H1 (cell line): ENCODE data around the gene SPDEF. TPM values are rescaled to one million over a fixed set of nuclear protein-coding genes. Genes with fewer than 3 reads are reported as not detected.
A peak's percentile ranks its signal among the peaks of the same experiment; 100 is the strongest.

ENCODE experiments used
- CTCF ChIA-PET: fragments of 300-600 bp; sonication (Branson Sonifier 250); formaldehyde crosslinking; loops from one replicate; lab custom pipeline; 2021; ENCODE audit not compliant: partially characterized antibody; lab: Charles Lee
- POLR2A ChIA-PET: fragments of 300-600 bp; sonication (Branson Sonifier 250); formaldehyde crosslinking; loops from one replicate; lab custom pipeline; 2021; ENCODE audit warnings: inconsistent platforms; ENCODE audit not compliant: partially characterized antibody; lab: Charles Lee
- DNase-seq, 2 experiments: peaks; one replicate each; pipeline versions ENCODE4 v3.0.0 to v3.0.0-alpha.2; 2010 to 2022; ENCODE audit warnings: low spot score in 2 of 2, low read depth in 1 of 2, mixed read lengths in 1 of 2
- FAIRE-seq: peaks from 2 replicates; lab custom pipeline; 2011; peaks lifted over from hg19 to GRCh38; lab: Jason Lieb, UNC
- H2AFZ ChIP-seq: 2 replicates; pipeline ENCODE4 v1.8.1; 2012; ENCODE audit warnings: low read length, inconsistent platforms
- H2AK5ac ChIP-seq: 2 replicates; pipeline ENCODE4 v1.6.1; 2013; ENCODE audit warnings: low read depth, low read length
- H2BK120ac ChIP-seq: replicated peaks from 2 replicates; pipeline ENCODE3; 2013; ENCODE audit warnings: low read depth, low read length, inconsistent platforms
- H2BK12ac ChIP-seq: 2 replicates; pipeline ENCODE4 v1.6.1; 2013; ENCODE audit warnings: low read depth, low read length
- H2BK15ac ChIP-seq: 2 replicates; pipeline ENCODE4 v1.6.1; 2013; ENCODE audit warnings: low read length
- H2BK20ac ChIP-seq: 2 replicates; pipeline ENCODE4 v1.6.1; 2013; ENCODE audit warnings: low read length
- H2BK5ac ChIP-seq: 2 replicates; pipeline ENCODE4 v1.6.1; 2013; ENCODE audit warnings: low read depth, low read length
- H3K14ac ChIP-seq: 2 replicates; pipeline ENCODE4 v1.6.1; 2013; ENCODE audit warnings: inconsistent platforms; ENCODE audit not compliant: insufficient read length
- H3K18ac ChIP-seq: 2 replicates; pipeline ENCODE4 v1.6.1; 2013; ENCODE audit warnings: low read length; ENCODE audit errors: extremely low read depth
- H3K23ac ChIP-seq: 2 replicates; pipeline ENCODE4 v1.6.1; 2013; ENCODE audit warnings: inconsistent platforms; ENCODE audit not compliant: insufficient read length
- H3K23me2 ChIP-seq: 2 replicates; pipeline ENCODE4 v1.6.1; 2013; ENCODE audit warnings: low read depth, low read length
- H3K27ac ChIP-seq: 2 replicates; pipeline ENCODE4 v1.6.1; 2011; ENCODE audit warnings: low read depth, low read length, inconsistent platforms
- H3K27me3 ChIP-seq, 4 experiments: replicated peaks in 1 of 4; 1 replicate in 1 of 4; 2 replicates in 3 of 4; pipeline versions ENCODE4 v1.6.1 to v1.8.1; 2011 to 2013; ENCODE audit warnings: low read length in 3 of 4, mild to moderate bottlenecking in 3 of 4, inconsistent platforms in 2 of 4, mixed read lengths in 2 of 4, moderate library complexity in 1 of 4; ENCODE audit not compliant: control insufficient read depth in 3 of 4, insufficient read depth in 3 of 4; ENCODE audit errors: extremely low read depth in 1 of 4
- H3K36me3 ChIP-seq, 4 experiments: 2 replicates each; pipeline versions ENCODE4 v1.6.1 to v1.8.1; 2011 to 2013; ENCODE audit warnings: mild to moderate bottlenecking in 4 of 4, low read length in 3 of 4, moderate library complexity in 2 of 4, control low read depth in 1 of 4, inconsistent platforms in 1 of 4; ENCODE audit not compliant: insufficient read depth in 4 of 4, control insufficient read depth in 2 of 4
- H3K4ac ChIP-seq: replicated peaks from 2 replicates; pipeline ENCODE3; 2013; ENCODE audit warnings: low read length, low read depth, mixed read lengths, inconsistent platforms; ENCODE audit not compliant: insufficient read length
- H3K4me1 ChIP-seq, 4 experiments: replicated peaks in 1 of 4; 1 replicate in 1 of 4; 2 replicates in 3 of 4; pipeline versions ENCODE4 v1.6.1 to v1.8.1; 2011 to 2013; ENCODE audit warnings: low read length in 3 of 4, inconsistent platforms in 2 of 4, mixed read lengths in 1 of 4; ENCODE audit not compliant: insufficient read depth in 4 of 4, control insufficient read depth in 3 of 4
- H3K4me2 ChIP-seq, 2 experiments: 2 replicates each; pipeline versions ENCODE4 v1.6.1 to v1.8.1; 2011 to 2013; ENCODE audit warnings: low read depth in 2 of 2, low read length in 2 of 2, control low read depth in 1 of 2, inconsistent platforms in 1 of 2, mild to moderate bottlenecking in 1 of 2; ENCODE audit not compliant: insufficient read depth in 1 of 2
- H3K4me3 ChIP-seq, 4 experiments: fragments of 200-600, 300-600 bp in 1 of 4; sonication (generic), shearing (Covaris generic), sonication (Bioruptor Twin) in 1 of 4; 2 replicates each; pipeline versions ENCODE4 v1.5.1 to v1.8.1; 2011 to 2016; ENCODE audit warnings: low read length in 4 of 4, low read depth in 3 of 4, control low read depth in 2 of 4, inconsistent platforms in 2 of 4, mild to moderate bottlenecking in 2 of 4, mixed read lengths in 1 of 4, moderate library complexity in 1 of 4; ENCODE audit not compliant: insufficient read depth in 2 of 4; ENCODE audit errors: extremely low read depth in 1 of 4
- H3K56ac ChIP-seq: replicated peaks from 2 replicates; pipeline ENCODE3; 2013; ENCODE audit warnings: low read depth, mild to moderate bottlenecking, mixed read lengths, low read length, inconsistent platforms; ENCODE audit not compliant: insufficient read length
- H3K79me1 ChIP-seq: 2 replicates; pipeline ENCODE4 v1.6.1; 2013; ENCODE audit warnings: low read depth, low read length, control low read depth
- H3K79me2 ChIP-seq, 2 experiments: 2 replicates each; pipeline versions ENCODE4 v1.6.1 to v1.8.1; 2012 to 2013; ENCODE audit warnings: low read length in 2 of 2, mild to moderate bottlenecking in 2 of 2, inconsistent platforms in 1 of 2; ENCODE audit not compliant: insufficient read depth in 2 of 2, control insufficient read depth in 1 of 2
- H3K9ac ChIP-seq, 4 experiments: replicated peaks in 1 of 4; 1 replicate in 1 of 4; 2 replicates in 3 of 4; pipeline versions ENCODE4 v1.6.1 to v1.8.1; 2011 to 2013; ENCODE audit warnings: low read depth in 3 of 4, low read length in 3 of 4, control low read depth in 2 of 4, mild to moderate bottlenecking in 2 of 4, moderate library complexity in 2 of 4, inconsistent platforms in 1 of 4; ENCODE audit errors: extremely low read depth in 1 of 4
- H3K9me3 ChIP-seq, 2 experiments: 2 replicates each; pipeline versions ENCODE4 v1.6.1 to v1.8.1; 2012 to 2013; ENCODE audit warnings: mild to moderate bottlenecking in 2 of 2, moderate library complexity in 2 of 2, control low read depth in 1 of 2, inconsistent platforms in 1 of 2, low read depth in 1 of 2, low read length in 1 of 2, mixed read lengths in 1 of 2; ENCODE audit not compliant: insufficient read depth in 2 of 2
- H4K20me1 ChIP-seq, 2 experiments: replicated peaks in 1 of 2; 2 replicates each; pipeline versions ENCODE3 to v1.8.1; 2011 to 2013; ENCODE audit warnings: inconsistent platforms in 2 of 2, low read length in 2 of 2, mild to moderate bottlenecking in 1 of 2; ENCODE audit not compliant: insufficient read depth in 2 of 2, control insufficient read depth in 1 of 2
- H4K5ac ChIP-seq: 2 replicates; pipeline ENCODE4 v1.6.1; 2013; ENCODE audit warnings: low read length, low read depth, mixed read lengths, inconsistent platforms; ENCODE audit not compliant: insufficient read length
- H4K8ac ChIP-seq: 2 replicates; pipeline ENCODE4 v1.8.0; 2013; ENCODE audit warnings: mild to moderate bottlenecking, moderate library complexity, low read length, inconsistent platforms; ENCODE audit not compliant: insufficient read depth; ENCODE audit errors: extremely low read depth
- H4K91ac ChIP-seq: replicated peaks from 2 replicates; pipeline ENCODE3; 2013; ENCODE audit warnings: low read length, mixed read lengths, inconsistent platforms; ENCODE audit not compliant: insufficient read length
- BCL11A ChIP-seq, 2 experiments: IDR thresholded peaks; one replicate each; pipeline ENCODE4 v1.6.1; 2011; ENCODE audit warnings: low read depth in 2 of 2, low read length in 2 of 2, mild to moderate bottlenecking in 2 of 2
- CHD1 ChIP-seq: IDR thresholded peaks from 2 replicates; pipeline ENCODE4 v1.6.1; 2012; ENCODE audit warnings: low read depth, low read length, improper control_type of control experiment
- CHD2 ChIP-seq: IDR thresholded peaks from 2 replicates; pipeline ENCODE4 v1.6.1; 2012; ENCODE audit warnings: low read length, improper control_type of control experiment
- GTF2F1 ChIP-seq: IDR thresholded peaks from 2 replicates; pipeline ENCODE4 v1.6.1; 2012; ENCODE audit warnings: low read depth, low read length, improper control_type of control experiment, borderline replicate concordance
- HDAC2 ChIP-seq, 2 experiments: fragments of 300-600 bp in 1 of 2; sonication (generic) in 1 of 2; IDR thresholded peaks; 2 replicates each; pipeline ENCODE4 v1.6.1; 2011 to 2012; ENCODE audit warnings: low read depth in 2 of 2, low read length in 2 of 2, mild to moderate bottlenecking in 2 of 2, moderate library complexity in 2 of 2, borderline replicate concordance in 1 of 2, inconsistent platforms in 1 of 2
- RAD21 ChIP-seq, 2 experiments: IDR thresholded peaks in 1 of 2; conservative IDR thresholded peaks in 1 of 2; 2 replicates each; pipeline ENCODE4 v1.6.1; 2011; ENCODE audit warnings: low read depth in 2 of 2, low read length in 2 of 2, improper control_type of control experiment in 1 of 2, inconsistent platforms in 1 of 2, mild to moderate bottlenecking in 1 of 2, moderate library complexity in 1 of 2
- RNF2 ChIP-seq: fragments of 200-900, 300-1000 bp; sonication (generic); IDR thresholded peaks from 2 replicates; pipeline ENCODE4 v1.7.1; 2016; ENCODE audit warnings: borderline replicate concordance, low read depth, mild to moderate bottlenecking, antibody characterized with exemption, low read length; ENCODE audit not compliant: poor library complexity, severe bottlenecking; ENCODE audit errors: missing control alignments
- SP1 ChIP-seq: IDR thresholded peaks from 2 replicates; pipeline ENCODE4 v1.6.1; 2011; ENCODE audit warnings: low read depth, low read length
- SP4 ChIP-seq: IDR thresholded peaks from 2 replicates; pipeline ENCODE4 v1.6.1; 2012; ENCODE audit warnings: low read length, inconsistent platforms
- ZNF274 ChIP-seq: IDR thresholded peaks from 2 replicates; pipeline ENCODE4 v1.7.0; 2012; ENCODE audit warnings: low read length, borderline replicate concordance; ENCODE audit errors: extremely low read depth
- WGBS, 2 experiments: shearing (Covaris generic) in 1 of 2; methylation state at CpG; one replicate each; pipeline versions ENCODE4 v1.1.6 to v1.1.7; 2013 to 2015; ENCODE audit warnings: low lambda C conversion rate in 2 of 2, mixed read lengths in 2 of 2, inconsistent platforms in 1 of 2, low coverage in 1 of 2, missing lambda C conversion rate in 1 of 2; ENCODE audit not compliant: insufficient replicate concordance in 2 of 2, insufficient coverage in 1 of 2, insufficient read length in 1 of 2; ENCODE audit errors: extremely low coverage in 1 of 2, missing lambda C conversion rate in 1 of 2; 5-methylcytosine and 5-hydroxymethylcytosine counted together
- polyA plus RNA-seq, 7 experiments: library from polyadenylated mRNA; depleted of rRNA in 3 of 7; stranded (reverse) in 5 of 7; unstranded in 2 of 7; fragments of >200 nt in 5 of 7; fragments of 200-250 nt in 2 of 7; gene quantifications; 1 replicate in 5 of 7; 2 replicates in 1 of 7; 4 replicates in 1 of 7; pipeline versions ENCODE4 v1.2.1 to v1.2.3, GENCODE V29; 2011 to 2013; ENCODE audit warnings: missing spikeins in 2 of 7, mixed read lengths in 2 of 7
- total RNA-seq: library from RNA; stranded (reverse); fragmentation: NEBNext Ultra II Directional; extraction: Animal tissue kit (Norgen Biotek cat#: 25700); gene quantifications from 2 replicates; pipeline ENCODE4 v1.2.1, GENCODE V29; 2021

SPDEF gene
- total and polyA plus RNA-seq, 2 of the 8 experiments (the other 6 are each of a cell fraction or from before 2014, with no cell fraction given) = 0.15 to 0.30 TPM

GRCh38 chr6:34580707-34581560 is 24.8 kb upstream of the SPDEF start:
- Histone ChIP-seq H3K79me1 (peaks cover 2% of the 10 kb centered on the region), H3K79me2 (no peaks in the 10 kb centered on the region), H4K8ac (no peak overlapping the region), H3K36me3 (no peaks in the 10 kb centered on the region), H3K4me2 (no peak overlapping the region), H3K23me2 (no peaks in the 10 kb centered on the region), H2AFZ (no peak overlapping the region), H4K5ac (no peak overlapping the region), H4K20me1 (peaks cover 0 to 5% of the 10 kb centered on the region in 2 experiments), H2BK15ac (no peak overlapping the region), H2BK5ac (no peak overlapping the region), H2BK120ac (no peak overlapping the region), H3K9me3 (no peaks in the 10 kb centered on the region), H3K4ac (no peak overlapping the region), H3K14ac (no peak overlapping the region), H3K4me1 (peaks cover 0 to 9% (median 5%) of the 10 kb centered on the region in 4 experiments; a peak in 5 of 7 replicates), H3K4me3 (no peak overlapping the region), H2BK20ac (no peak overlapping the region), H3K18ac (no peak overlapping the region), H3K27ac (no peak overlapping the region), H3K27me3 (no peaks in the 10 kb centered on the region), H2BK12ac (no peak overlapping the region), H3K56ac (no peak overlapping the region), H2AK5ac (no peak overlapping the region; the same call in 1 of the 2 replicates), H4K91ac (peak overlapping the region; percentile 20), H3K9ac (peak overlapping the region in 1 of 4 experiments; percentile 24; a peak in 2 of 7 replicates), H3K23ac (no peak overlapping the region)
- 88% methylated on average over 6 of the region's 6 CpGs; no CpG with 5 or more reads in 1 of the 2 experiments for WGBS, 2 experiments
- ChIA-PET CTCF (interaction anchor here (0.9 to 4.3 kb wide), 12 partner anchors 11 to 331 kb away, joined by 3 to 14 read pairs (median 5); partner anchors contain the start of gene SPDEF), POLR2A (interaction anchor here (1.2 to 1.8 kb wide), 4 partner anchors 9 to 155 kb away, joined by 3 to 6 read pairs (median 4); partner anchors contain the start of genes PACSIN1 and RPS10)
- FAIRE-seq = no peak
- DNase-seq = no peak
- TF ChIP-seq SP4 (no peak), RAD21 (IDR thresholded peaks at IDR 0.05 in 1 of 2, conservative IDR thresholded peaks at IDR 0.05 in 1 of 2; ENCODE audit: low read depth in 2 of 2, low read length in 2 of 2) (no peak), ZNF274 (no peak), CHD2 (no peak), RNF2 (no peak), GTF2F1 (no peak), CHD1 (no peak), SP1 (no peak), BCL11A (IDR thresholded peaks at IDR 0.05; ENCODE audit: low read depth in 2 of 2, low read length in 2 of 2) (no peak), HDAC2 (IDR thresholded peaks at IDR 0.05; ENCODE audit: borderline replicate concordance in 1 of 2, low read depth in 2 of 2, low read length in 2 of 2) (no peak)
